Measurements from ENCODE around the gene UTP14A.
A peak's percentile ranks its signal among the peaks of the same experiment; 100 is the strongest.

The UTP14A gene

GRCh38 chrX:129945131-129945530 lies 39.2 kb downstream of the UTP14A start:
- DNase-seq = no peak

GRCh38 chrX:129953334-129953648 lies 47.3 kb downstream of the UTP14A start:
- Histone ChIP-seq H3K36me3 (ENCODE audit: control insufficient read depth, insufficient read depth, low read length) (no peaks in the 10 kb centered on the region), H3K4me1 (ENCODE audit: control insufficient read depth, insufficient read depth, low read length, poor library complexity, severe bottlenecking) (peaks cover 3% of the 10 kb centered on the region), H3K27me3 (replicated peaks; ENCODE audit: control insufficient read depth, insufficient read depth, low read length, poor library complexity, severe bottlenecking) (no peaks in the 10 kb centered on the region), H3K9me3 (ENCODE audit: control insufficient read depth, low read length) (no peaks in the 10 kb centered on the region), H3K27ac (ENCODE audit: insufficient read depth, low read length, poor library complexity, severe bottlenecking) (no peak overlapping the region), H3K4me3 (ENCODE audit: insufficient read depth, low read depth, low read length, poor library complexity, severe bottlenecking) (peak overlapping the region; percentile 62)
- no peak for DNase-seq

More at GRCh38 chrX:129945131-129945530, 39.2 kb downstream of the UTP14A start:
- Histone ChIP-seq H3K36me3 (ENCODE audit: control insufficient read depth, insufficient read depth, low read length) (no peaks in the 10 kb centered on the region), H3K27me3 (replicated peaks; ENCODE audit: control insufficient read depth, insufficient read depth, low read length, poor library complexity, severe bottlenecking) (no peaks in the 10 kb centered on the region), H3K9me3 (ENCODE audit: control insufficient read depth, low read length) (no peaks in the 10 kb centered on the region), H3K4me3 (ENCODE audit: insufficient read depth, low read depth, low read length, poor library complexity, severe bottlenecking) (no peak overlapping the region), H3K27ac (ENCODE audit: insufficient read depth, low read length, poor library complexity, severe bottlenecking) (no peak overlapping the region), H3K4me1 (ENCODE audit: control insufficient read depth, insufficient read depth, low read length, poor library complexity, severe bottlenecking) (no peaks in the 10 kb centered on the region)

- no peak overlapping the region for H3K4me3 ChIP-seq (ENCODE audit: insufficient read depth, low read depth, low read length, poor library complexity, severe bottlenecking)
Measured at GRCh38 chrX:129953881-129954280, 47.9 kb downstream of the UTP14A start.

GRCh38 chrX:129954804-129955203 lies 48.8 kb downstream of the UTP14A start:
- H3K27me3 ChIP-seq (replicated peaks; ENCODE audit: control insufficient read depth, insufficient read depth, low read length, poor library complexity, severe bottlenecking) = no peaks in the 10 kb centered on the region
- no peak for DNase-seq
- H3K4me1 ChIP-seq (ENCODE audit: control insufficient read depth, insufficient read depth, low read length, poor library complexity, severe bottlenecking) = peaks cover 3% of the 10 kb centered on the region
- H3K9me3 ChIP-seq (ENCODE audit: control insufficient read depth, low read length) = no peaks in the 10 kb centered on the region
- H3K36me3 ChIP-seq (ENCODE audit: control insufficient read depth, insufficient read depth, low read length) = no peaks in the 10 kb centered on the region
- no peak overlapping the region for H3K27ac ChIP-seq (ENCODE audit: insufficient read depth, low read length, poor library complexity, severe bottlenecking)
- H3K4me3 ChIP-seq (ENCODE audit: insufficient read depth, low read depth, low read length, poor library complexity, severe bottlenecking) = no peak overlapping the region

More at GRCh38 chrX:129953881-129954280, 47.9 kb downstream of the UTP14A start:
- no peak for DNase-seq
- Histone ChIP-seq H3K4me1 (ENCODE audit: control insufficient read depth, insufficient read depth, low read length, poor library complexity, severe bottlenecking) (peaks cover 3% of the 10 kb centered on the region), H3K9me3 (ENCODE audit: control insufficient read depth, low read length) (no peaks in the 10 kb centered on the region), H3K36me3 (ENCODE audit: control insufficient read depth, insufficient read depth, low read length) (no peaks in the 10 kb centered on the region), H3K27me3 (replicated peaks; ENCODE audit: control insufficient read depth, insufficient read depth, low read length, poor library complexity, severe bottlenecking) (no peaks in the 10 kb centered on the region), H3K27ac (ENCODE audit: insufficient read depth, low read length, poor library complexity, severe bottlenecking) (no peak overlapping the region)

GRCh38 chrX:129955682-129956081 lies 49.7 kb downstream of the UTP14A start:
- H3K27me3 ChIP-seq (replicated peaks; ENCODE audit: control insufficient read depth, insufficient read depth, low read length, poor library complexity, severe bottlenecking) = no peaks in the 10 kb centered on the region
- DNase-seq = no peak
- peaks cover 3% of the 10 kb centered on the region for H3K4me1 ChIP-seq (ENCODE audit: control insufficient read depth, insufficient read depth, low read length, poor library complexity, severe bottlenecking)
- H3K9me3 ChIP-seq (ENCODE audit: control insufficient read depth, low read length) = no peaks in the 10 kb centered on the region
- no peaks in the 10 kb centered on the region for H3K36me3 ChIP-seq (ENCODE audit: control insufficient read depth, insufficient read depth, low read length)
- H3K4me3 ChIP-seq (ENCODE audit: insufficient read depth, low read depth, low read length, poor library complexity, severe bottlenecking) = no peak overlapping the region
- no peak overlapping the region for H3K27ac ChIP-seq (ENCODE audit: insufficient read depth, low read length, poor library complexity, severe bottlenecking)

GRCh38 chrX:129956145-129956544 lies 50.2 kb downstream of the UTP14A start:
- no peaks in the 10 kb centered on the region for H3K9me3 ChIP-seq (ENCODE audit: control insufficient read depth, low read length)
- H3K36me3 ChIP-seq (ENCODE audit: control insufficient read depth, insufficient read depth, low read length) = no peaks in the 10 kb centered on the region
- peaks cover 3% of the 10 kb centered on the region for H3K4me1 ChIP-seq (ENCODE audit: control insufficient read depth, insufficient read depth, low read length, poor library complexity, severe bottlenecking)
- no peak overlapping the region for H3K27ac ChIP-seq (ENCODE audit: insufficient read depth, low read length, poor library complexity, severe bottlenecking)
- no peak overlapping the region for H3K4me3 ChIP-seq (ENCODE audit: insufficient read depth, low read depth, low read length, poor library complexity, severe bottlenecking)
- no peaks in the 10 kb centered on the region for H3K27me3 ChIP-seq (replicated peaks; ENCODE audit: control insufficient read depth, insufficient read depth, low read length, poor library complexity, severe bottlenecking)
- no peak for DNase-seq

GRCh38 chrX:129956765-129957164 lies 50.8 kb downstream of the UTP14A start:
- H3K4me3 ChIP-seq (ENCODE audit: insufficient read depth, low read depth, low read length, poor library complexity, severe bottlenecking) = peak overlapping the region; percentile 46
- no peak for DNase-seq
- no peak overlapping the region for H3K27ac ChIP-seq (ENCODE audit: insufficient read depth, low read length, poor library complexity, severe bottlenecking)

GRCh38 chrX:129957241-129958082 lies 51.5 kb downstream of the UTP14A start:
- Histone ChIP-seq H3K4me3 (ENCODE audit: insufficient read depth, low read depth, low read length, poor library complexity, severe bottlenecking) (peak overlapping the region; percentile 46), H3K9me3 (ENCODE audit: control insufficient read depth, low read length) (no peaks in the 10 kb centered on the region), H3K36me3 (ENCODE audit: control insufficient read depth, insufficient read depth, low read length) (no peaks in the 10 kb centered on the region), H3K27me3 (replicated peaks; ENCODE audit: control insufficient read depth, insufficient read depth, low read length, poor library complexity, severe bottlenecking) (no peaks in the 10 kb centered on the region), H3K4me1 (ENCODE audit: control insufficient read depth, insufficient read depth, low read length, poor library complexity, severe bottlenecking) (peaks cover 7% of the 10 kb centered on the region), H3K27ac (ENCODE audit: insufficient read depth, low read length, poor library complexity, severe bottlenecking) (no peak overlapping the region)
- no peak for DNase-seq

More at GRCh38 chrX:129956765-129957164, 50.8 kb downstream of the UTP14A start:
- Histone ChIP-seq H3K36me3 (ENCODE audit: control insufficient read depth, insufficient read depth, low read length) (no peaks in the 10 kb centered on the region), H3K9me3 (ENCODE audit: control insufficient read depth, low read length) (no peaks in the 10 kb centered on the region), H3K27me3 (replicated peaks; ENCODE audit: control insufficient read depth, insufficient read depth, low read length, poor library complexity, severe bottlenecking) (no peaks in the 10 kb centered on the region), H3K4me1 (ENCODE audit: control insufficient read depth, insufficient read depth, low read length, poor library complexity, severe bottlenecking) (peaks cover 7% of the 10 kb centered on the region)

- DNase-seq = no peak
- Histone ChIP-seq H3K36me3 (ENCODE audit: control insufficient read depth, insufficient read depth, low read length) (no peaks in the 10 kb centered on the region), H3K4me3 (ENCODE audit: insufficient read depth, low read depth, low read length, poor library complexity, severe bottlenecking) (no peak overlapping the region), H3K27me3 (replicated peaks; ENCODE audit: control insufficient read depth, insufficient read depth, low read length, poor library complexity, severe bottlenecking) (no peaks in the 10 kb centered on the region), H3K4me1 (ENCODE audit: control insufficient read depth, insufficient read depth, low read length, poor library complexity, severe bottlenecking) (peaks cover 7% of the 10 kb centered on the region), H3K9me3 (ENCODE audit: control insufficient read depth, low read length) (no peaks in the 10 kb centered on the region), H3K27ac (ENCODE audit: insufficient read depth, low read length, poor library complexity, severe bottlenecking) (no peak overlapping the region)
Measured at GRCh38 chrX:129958083-129958465, 52.1 kb downstream of the UTP14A start.

GRCh38 chrX:129958814-129959492 lies 53.0 kb downstream of the UTP14A start:
- DNase-seq = no peak
- Histone ChIP-seq H3K4me1 (ENCODE audit: control insufficient read depth, insufficient read depth, low read length, poor library complexity, severe bottlenecking) (peaks cover 7% of the 10 kb centered on the region), H3K9me3 (ENCODE audit: control insufficient read depth, low read length) (no peaks in the 10 kb centered on the region), H3K27ac (ENCODE audit: insufficient read depth, low read length, poor library complexity, severe bottlenecking) (no peak overlapping the region), H3K27me3 (replicated peaks; ENCODE audit: control insufficient read depth, insufficient read depth, low read length, poor library complexity, severe bottlenecking) (no peaks in the 10 kb centered on the region), H3K4me3 (ENCODE audit: insufficient read depth, low read depth, low read length, poor library complexity, severe bottlenecking) (no peak overlapping the region), H3K36me3 (ENCODE audit: control insufficient read depth, insufficient read depth, low read length) (no peaks in the 10 kb centered on the region)
